Pons (tissue), 1 donor: Measurements from ENCODE around the gene TMEM50B.
"Not testable (repeated sequence)": the region's sequence is repeated elsewhere in the genome, so short reads cannot be mapped to it uniquely, and the experiment has no call there.

Experiments
- DNase-seq: peaks from one replicate; pipeline ENCODE4 v3.0.0-alpha.2; 2016; ENCODE audit warnings: low spot score

The TMEM50B gene

DNA sequence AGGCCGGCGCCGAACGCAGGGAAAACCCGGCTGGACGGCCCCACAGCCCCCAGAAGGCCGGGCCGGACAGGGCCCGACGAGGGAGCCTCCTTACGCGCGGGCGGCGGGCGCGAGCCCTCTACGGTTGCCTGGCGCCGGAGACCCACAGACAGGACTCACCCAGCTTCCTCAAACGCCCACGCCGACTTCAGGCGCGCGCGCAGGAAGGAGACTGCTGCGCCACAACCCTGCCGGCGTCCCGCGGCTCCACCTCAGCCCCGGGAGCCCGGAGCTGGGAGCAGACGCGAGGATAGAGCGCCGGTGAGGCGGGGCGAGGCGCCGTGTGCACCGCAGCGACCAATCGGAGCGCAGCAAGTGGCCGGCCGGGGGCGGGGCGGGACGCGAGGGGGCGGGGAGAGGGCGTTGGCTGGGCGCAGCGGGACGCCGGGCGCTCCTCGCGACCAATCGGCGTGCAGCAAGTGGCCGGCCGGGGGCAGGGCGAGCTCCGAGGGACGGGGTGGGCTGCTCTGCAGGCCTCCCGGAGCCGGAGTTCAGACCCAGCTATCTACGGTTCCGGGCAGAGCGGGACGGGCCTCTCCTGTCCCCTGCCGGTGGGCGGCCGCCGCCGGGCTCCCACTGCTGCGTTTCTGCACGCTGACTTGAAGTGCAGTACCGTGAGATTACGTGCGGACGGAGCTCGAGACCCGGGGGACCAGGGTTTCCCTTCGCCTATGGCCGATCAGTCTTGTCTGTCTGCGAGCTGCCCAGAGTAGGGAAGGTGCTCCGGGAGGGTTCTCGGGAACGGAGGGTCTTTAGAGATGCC is at the start of gene TMEM50B:
TMEM50B (minus strand) TSS at position 296 of the 802 bp plus-strand sequence. CDS start 11,089 bp downstream, outside the sequence.
- DNase-seq: peak; percentile 93

DNA sequence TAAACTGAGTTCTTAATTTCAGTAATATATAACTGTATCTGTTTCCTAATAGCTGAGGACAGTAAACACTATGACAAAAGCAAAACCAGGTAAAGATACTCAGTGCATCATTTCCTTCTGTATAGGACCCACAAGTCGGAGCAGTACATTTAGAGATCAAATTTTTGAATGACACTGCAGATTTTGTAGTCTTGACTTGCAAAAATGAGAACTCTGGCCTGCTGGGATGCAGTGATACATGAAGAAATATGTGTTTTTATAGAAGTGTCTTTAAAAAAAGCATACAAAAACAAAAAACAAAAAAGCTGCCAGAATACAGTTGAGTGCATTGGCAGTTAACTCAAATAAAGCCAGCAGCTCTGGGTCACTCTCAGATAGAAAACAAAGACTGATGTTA is 43.2 kb upstream of the TMEM50B start:
- no peak for DNase-seq

DNA sequence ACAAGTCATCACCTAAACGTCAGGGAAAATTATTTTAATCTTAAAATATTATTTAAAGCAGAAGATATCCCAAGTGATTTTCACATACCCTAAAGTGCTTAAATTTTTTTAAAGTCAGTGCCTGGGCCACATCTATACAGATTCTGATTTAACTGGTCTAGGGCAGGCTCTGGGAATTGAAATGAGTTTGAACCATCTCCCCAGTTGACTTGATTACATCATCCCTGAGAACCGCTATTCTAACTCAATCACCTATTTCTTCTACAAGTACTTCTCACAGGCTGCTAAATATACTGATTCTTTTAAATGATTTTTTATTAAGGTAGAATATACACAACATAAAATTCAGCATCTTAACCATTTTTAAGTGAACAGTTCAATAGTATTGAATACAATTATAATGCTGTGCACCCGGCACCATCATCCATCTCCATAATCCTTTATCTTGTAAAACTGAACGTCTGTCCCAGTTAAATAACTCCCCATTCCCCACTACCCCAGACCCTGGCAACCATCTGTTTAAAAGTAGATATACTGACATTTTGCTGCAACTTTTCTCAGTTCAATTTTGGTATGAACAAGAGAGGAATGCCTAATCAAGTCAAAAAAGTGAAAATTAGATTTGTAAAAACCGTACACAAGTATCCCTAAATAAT is 42.7 kb upstream of the TMEM50B start:
- no peak for DNase-seq

DNA sequence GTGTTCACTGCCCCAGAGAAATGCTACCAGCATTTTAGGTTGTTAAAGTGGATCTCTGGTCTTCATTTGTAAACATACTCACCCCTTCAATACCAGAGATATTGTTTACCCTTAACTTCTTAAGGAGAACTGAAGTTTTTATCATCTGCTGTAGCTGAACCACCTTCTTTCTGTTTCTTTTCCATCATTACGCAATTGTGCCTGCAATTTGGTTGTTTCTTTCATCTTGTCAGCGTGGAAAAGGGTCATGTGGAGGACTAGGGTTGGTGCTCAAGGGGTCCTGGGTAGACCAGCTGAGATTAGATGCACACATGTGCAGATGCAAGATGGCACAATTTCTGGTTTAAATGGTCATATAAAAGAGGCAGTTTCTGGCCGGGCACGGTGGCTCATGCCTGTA is 39.1 kb upstream of the TMEM50B start:
- no peak for DNase-seq

DNA sequence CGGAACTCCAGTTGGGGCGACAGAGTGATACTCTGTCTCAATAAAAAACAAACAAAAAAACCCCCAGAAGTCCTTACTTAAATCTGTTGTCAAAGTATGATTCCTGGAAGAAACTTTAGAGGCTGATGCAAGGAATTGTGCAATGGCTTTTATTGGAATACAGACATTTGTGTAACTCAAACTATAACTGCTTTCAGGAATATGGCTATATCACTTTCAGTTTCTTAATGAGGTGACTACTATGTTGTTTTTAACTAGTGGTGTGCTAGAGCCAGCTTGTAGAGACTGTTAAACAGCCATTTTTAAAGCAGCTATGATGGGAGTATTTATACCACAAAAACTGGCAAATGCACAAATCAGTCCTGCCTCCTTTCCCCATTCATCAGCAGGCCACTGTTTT is 34.5 kb upstream of the TMEM50B start:
- DNase-seq: no peak

DNA sequence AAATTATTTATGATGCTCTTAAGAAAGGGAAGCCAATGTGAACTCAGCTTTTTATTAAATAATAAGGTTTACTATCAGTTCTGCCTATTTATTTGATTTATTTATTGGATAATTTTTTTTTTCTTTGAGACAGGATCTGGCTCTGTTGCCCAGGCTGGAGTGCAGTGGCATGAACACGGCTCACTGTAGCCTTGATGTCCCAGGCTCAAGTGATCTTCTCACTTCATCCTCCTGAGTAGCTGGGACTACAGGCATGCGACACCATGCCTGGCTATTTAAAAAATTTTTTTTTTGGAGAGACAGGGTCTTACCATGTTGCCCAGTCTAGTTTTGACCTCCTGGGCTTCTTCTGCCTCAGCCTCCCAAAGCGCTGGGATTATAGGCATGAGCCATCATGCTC is 32.7 kb upstream of the TMEM50B start:
- DNase-seq: no peak

DNA sequence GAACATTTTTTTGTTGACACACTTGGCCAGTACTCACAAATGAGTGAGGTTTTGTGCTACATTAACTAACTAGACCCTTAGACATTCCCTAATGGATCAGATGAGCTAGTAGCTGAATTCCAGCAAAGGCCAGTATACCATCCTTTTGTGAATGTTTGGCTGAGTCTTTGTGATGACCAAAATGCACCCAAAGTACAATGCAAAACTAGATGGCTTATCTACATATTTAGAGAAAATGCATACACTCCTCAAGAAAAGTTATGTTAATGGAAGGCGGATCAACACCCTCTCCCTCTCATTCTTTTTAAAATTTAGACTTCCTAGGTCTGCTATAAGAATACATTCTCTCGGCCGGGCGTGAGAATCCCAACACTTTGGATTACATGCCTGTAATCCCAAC is 31.9 kb upstream of the TMEM50B start:
- no peak for DNase-seq

DNA sequence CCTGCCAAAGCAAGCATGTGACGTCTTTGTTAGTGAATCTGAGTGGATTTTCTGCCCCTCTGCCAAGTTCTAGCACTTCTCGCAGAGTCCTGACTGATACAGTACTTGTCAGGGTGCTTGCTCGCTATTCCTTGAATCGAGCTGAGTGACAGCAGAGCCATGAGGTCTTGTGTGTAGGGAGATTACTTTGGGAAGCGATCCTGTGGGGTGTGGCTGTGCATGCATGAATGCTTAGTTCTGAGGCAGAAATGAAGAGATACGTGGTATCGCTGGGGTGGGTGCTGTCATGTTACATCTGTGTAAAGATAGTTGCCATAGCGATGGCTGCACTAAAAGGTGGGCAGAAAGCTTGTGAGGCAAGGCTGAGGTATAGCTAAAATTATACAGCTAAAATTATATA is 31.1 kb upstream of the TMEM50B start:
- no peak for DNase-seq

DNA sequence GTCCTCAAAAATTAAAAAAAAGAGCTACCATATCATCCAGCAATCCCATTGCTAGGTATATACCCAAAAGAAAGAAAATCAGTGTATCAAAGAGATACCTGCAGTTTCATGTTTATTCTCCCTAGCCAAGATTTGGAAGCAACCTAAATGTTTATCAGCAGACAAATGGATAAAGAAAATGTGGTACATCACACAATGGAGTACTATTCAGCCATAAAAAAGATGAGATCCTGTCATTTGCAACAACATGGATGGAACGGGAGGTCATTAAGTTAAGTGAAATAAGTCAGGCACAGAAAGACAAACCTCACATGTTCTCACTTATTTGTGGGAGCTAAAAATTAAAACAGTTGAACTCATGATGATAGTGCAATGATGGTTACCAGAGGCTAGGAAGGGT is 27.2 kb upstream of the TMEM50B start:
- not testable (repeated sequence) for DNase-seq

DNA sequence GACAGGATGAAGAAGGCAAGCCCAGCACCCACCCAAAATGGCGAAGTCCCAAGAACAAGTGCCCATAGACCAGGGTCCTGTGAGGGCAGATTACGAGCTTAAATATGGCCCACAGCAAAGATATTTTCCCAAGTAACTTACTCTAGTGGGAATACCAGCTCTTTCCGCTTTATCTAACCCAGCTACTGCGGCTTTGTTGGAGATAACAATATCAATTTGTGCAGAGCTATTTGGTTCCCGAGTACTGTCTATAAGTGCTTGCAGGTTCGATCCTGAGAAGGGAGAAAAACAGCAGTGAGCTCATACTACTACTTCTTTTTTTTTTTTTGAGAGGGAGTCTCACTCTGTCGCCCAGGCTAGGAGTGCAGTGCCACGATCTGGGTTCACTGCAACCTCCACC is 26.1 kb upstream of the TMEM50B start:
- DNase-seq: no peak

DNA sequence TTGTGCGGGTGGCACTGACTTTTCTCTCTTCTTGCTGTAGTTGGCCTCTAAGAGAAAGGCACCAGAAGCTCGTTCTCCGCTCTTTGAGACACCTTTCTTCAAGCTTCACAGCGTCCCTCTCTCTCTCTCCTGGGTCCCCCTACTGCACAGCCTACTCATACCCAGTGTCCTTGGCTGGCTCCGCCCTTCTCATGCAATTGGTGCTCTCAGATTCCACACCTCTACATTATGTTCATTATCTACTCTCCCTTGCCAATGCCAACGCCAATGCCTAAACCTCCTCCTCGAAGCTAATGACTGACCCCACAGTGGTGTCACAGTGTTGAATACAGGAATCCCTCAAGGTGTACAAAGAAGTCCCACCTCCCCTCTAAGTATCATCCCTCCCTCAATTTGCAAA is 16.6 kb upstream of the TMEM50B start:
- DNase-seq: no peak

DNA sequence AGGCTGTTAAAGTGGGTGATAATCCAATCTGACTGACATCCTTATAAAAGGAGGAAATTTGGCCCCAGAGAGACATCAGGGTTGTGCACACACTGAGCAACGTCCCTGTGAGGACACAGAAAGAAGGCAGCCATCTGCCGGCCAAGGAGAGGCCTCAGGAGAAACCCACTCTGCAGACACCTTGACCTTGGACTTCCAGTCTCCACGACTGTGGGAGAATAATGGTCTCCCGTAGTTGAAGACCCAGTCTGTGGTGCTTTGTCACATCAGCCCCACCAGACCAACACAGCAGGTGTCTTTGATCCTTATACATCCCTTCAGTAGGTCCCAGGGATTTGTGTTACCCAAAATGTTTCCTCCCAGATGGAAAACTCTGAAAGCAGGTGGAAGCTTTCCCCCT is 16.0 kb upstream of the TMEM50B start:
- no peak for DNase-seq

DNA sequence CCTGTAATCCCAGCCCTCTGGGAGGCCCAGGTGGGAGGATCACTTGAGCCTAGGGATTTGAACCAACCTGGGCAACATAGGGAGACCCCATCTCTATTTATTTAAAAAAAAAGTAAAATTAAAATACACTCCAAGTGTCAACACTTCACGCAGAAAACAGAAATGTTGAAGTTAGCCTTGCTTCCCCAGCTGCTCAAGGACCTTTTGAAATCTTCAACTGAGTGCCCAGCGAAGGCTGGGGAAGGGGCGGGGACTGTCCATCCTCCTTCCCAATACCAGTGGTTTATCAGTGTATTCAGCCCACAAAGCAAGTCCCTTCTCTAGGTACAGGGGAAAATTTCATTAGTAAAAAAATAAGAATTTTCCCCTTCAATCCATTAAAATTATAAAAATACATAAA is 14.0 kb upstream of the TMEM50B start:
- no peak for DNase-seq

DNA sequence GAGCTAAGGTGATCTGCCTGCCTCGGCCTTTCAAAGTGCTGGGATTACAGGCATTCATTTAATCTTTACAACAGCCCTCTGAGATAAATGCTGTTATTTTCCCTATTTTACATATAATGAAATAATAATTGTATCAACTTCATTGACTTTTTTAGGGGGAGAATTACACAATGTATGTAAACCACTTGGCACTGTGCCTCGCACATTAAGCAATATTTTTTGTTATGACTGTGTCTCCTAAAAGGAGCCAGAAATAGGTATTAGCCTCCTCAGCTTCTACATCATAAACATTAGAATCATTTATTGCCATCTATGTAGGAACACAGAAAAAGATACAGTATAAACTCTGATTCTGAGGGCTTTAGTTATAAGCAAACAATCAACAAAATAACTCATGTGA is 12.8 kb upstream of the TMEM50B start:
- no peak for DNase-seq

DNA sequence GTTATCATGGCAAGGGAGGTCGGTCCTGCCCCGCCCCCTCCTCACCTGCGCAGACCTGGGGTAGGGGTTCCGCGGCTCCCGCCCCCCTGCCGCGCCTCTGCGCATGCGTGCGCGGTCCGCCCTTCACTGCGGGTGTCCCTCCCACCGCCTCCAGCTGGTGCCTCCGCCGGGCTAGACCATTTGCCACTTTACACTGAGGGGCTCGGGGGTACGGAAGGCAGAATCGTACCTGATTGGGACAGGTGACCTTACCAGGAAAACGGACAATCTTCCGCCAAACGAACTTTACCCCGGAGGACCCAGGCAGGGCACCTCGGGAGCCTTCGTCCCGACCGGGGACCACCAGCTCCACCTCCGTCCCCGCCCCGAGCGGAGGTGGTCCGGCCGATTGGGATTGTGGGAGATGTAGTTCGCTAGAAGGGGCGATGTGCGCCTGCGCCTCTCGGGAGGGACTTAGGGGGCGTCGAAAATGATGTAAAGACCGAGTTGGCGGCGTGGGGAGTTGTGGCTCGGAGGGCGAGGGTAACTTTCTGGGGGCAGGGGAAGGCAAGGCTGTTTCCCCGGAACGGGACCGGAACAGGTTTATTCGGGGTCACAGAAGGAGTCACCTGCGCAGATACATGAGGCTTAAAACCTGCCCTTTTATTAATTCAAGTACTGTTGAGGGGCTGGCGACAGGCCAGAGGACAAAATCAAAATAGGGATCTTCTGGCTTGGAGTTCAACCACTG is 11.8 kb upstream of the TMEM50B start, which contains the start of gene DNAJC28:
DNAJC28 (minus strand) TSS at position 344 of the 730 bp plus-strand sequence. CDS start 2,323 bp downstream, outside the sequence.
- DNase-seq: peak; percentile 95

DNA sequence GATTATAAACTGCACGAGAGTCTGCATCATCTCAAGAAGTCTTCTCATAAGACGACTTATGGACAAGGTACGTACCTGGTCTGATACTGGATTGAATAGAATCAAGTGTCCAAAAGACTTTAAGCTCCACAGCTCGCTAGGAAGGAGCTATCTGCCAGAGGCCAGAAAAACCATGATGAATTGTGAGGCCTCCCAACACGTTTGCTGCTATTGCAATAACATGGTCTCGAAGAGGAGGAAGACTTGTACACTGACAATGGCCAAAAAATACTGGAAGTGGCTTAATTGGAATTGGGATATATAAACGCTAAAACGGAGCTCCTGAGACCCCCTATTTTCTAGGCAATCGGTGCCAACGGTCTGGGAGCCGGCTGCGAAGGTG is 11.2 kb upstream of the TMEM50B start:
- peak; percentile 34 for DNase-seq

DNA sequence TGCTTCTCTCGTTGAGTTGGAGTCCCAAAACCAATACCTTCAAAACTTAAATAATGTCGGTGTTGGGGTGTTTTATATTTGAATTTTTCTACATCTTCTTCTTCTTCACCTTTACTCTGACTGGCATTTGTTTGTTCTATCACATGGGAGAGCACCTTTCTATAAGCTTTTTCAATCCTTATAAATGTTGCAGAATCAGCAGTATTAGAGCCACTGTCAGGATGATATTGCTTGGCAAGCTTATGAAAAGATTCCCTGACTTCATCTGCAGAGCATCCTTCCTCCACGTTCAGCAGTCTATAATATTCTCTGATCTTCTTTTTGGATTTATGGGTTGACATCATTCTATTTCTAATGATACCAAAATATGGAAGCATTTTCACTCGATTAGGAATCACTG is 9.2 kb upstream of the TMEM50B start:
- no peak for DNase-seq

DNA sequence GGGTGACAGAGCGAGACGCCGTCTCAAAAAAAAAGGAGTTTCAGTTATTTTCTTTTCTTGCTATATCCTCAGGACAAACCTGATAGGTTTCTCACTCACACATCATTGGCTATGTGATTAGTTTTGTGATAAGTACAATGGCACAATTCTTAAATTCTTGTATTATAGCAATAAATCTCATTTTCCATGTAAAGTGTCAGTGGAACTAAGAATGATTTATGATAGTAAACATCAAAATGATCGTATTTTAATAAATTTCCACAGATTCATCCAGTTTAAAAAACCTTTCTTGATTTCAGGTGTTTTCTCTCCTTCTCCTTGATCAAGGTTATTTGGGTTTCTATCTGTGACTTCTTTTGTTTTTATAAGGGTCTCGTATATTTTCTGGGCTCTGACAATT is 8.2 kb upstream of the TMEM50B start:
- no peak for DNase-seq

DNA sequence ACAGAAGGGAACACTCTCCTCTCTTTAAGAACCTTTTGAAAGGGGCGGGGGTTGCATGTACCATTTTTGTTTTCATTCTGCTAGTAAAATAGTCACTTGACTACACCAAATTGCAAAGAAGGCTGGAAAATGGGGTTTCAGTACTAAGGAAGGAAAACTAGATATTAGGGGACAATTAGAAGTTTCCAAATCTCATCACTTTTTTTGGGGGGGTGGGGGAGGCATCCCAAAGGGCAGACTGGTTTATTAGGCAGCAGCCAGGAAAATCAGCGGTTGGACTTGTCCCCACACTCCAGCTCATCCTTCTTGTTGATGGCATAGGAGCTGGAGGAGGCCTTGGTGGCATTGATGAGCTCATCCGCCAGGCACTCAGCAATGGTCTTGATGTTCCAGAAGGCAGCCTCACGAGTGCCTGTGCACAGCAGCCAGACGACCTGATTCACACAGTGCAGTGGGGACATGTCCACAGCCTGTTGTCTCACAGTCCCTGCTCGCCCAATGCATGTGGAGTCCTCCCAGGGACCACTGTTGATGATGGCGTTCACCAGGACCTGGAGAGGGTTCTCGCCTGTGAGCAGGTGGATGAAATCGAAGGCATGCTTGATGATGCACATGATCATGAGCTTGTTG is 1.7 kb upstream of the TMEM50B start:
- DNase-seq: no peak

DNA sequence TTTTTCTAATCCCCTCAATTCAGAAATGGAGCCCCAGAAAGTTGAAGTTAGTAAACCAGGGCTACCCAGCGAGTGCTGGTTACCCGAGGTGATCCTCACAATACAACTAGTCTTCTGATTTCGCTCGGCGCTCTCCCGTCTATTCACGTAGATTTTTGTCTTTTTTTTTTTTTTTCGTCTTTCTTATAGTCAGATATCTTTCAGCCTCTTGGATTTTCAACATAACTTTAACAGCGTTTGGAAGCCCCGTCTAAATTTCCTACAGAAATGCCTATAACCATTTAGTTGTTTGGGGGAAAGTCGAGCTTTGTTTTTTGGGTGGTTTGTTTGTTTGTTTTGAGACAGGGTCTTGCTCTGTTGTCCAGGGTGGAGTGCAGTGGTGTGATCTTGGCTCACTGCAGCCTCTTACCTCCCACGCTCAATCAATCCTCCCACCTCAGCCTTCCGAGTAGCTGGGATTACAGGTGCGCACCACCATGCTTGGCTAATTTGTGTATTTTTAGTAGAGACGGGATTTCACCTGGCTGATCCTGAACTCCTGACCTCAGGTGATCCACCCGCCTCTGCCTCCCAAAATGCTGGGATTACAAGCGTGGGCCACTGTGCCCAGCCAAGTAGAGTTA is 818 bp upstream of the TMEM50B start:
- no peak for DNase-seq

DNA sequence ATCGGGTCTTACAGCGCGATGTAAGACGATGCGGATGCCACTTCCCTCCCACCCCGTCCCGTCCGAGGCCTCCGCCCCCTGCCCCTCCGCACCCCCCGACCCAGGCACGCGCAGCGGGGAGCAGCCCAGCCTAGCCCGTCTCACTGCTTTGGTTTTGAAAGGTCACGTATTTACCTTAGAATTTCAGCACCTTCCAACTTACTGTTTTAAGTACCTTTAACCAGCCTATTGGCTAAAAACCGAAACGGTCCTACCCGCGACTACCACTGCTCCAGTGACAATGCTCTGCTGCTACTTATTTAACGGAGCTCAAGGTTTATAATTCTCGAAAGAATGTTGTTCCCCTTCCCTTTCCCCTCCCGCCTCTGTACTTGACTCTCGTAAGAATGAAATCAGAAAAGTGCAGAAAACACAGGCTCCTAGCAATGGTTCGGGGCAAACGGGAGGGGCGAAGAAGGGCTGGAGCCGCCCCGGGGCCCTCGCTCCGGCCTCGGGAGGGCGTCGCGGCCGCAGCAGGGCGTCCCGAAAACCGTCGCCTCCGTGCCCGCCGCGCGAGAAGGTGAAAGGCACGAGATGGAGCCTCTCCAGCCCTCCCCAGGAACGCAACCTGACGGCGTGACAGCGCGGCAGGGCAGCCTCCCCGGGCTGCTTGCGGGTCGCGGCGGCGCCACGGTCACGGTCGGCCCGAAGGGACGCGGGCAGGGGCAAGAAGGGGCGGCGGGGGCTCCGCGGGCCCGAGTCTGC is 667 bp downstream of the TMEM50B start:
- no peak for DNase-seq
